ENCODE measurements around the gene CSMD2.

- TF ChIP-seq RARB (CRISPR knock-in tag; IDR thresholded peaks at IDR 0.05), result no peak
- TF ChIP-seq BACH2 (CRISPR knock-in tag; IDR thresholded peaks at IDR 0.05; ENCODE audit: borderline replicate concordance), result no peak
- no peak for TF ChIP-seq ZNF70 (CRISPR knock-in tag; IDR thresholded peaks at IDR 0.05)
- TF ChIP-seq POU6F1 (CRISPR knock-in tag; IDR thresholded peaks at IDR 0.05; ENCODE audit: borderline replicate concordance, low read depth), result no peak
- no peak for TF ChIP-seq TSHZ2 (CRISPR knock-in tag; IDR thresholded peaks at IDR 0.05)
- TF ChIP-seq ZC3H10 (CRISPR knock-in tag; IDR thresholded peaks at IDR 0.05), result no peak
- TF ChIP-seq GLIS3 (CRISPR knock-in tag; IDR thresholded peaks at IDR 0.05), result no peak
- no peak for TF ChIP-seq PPARA (CRISPR knock-in tag; IDR thresholded peaks at IDR 0.05; ENCODE audit: borderline replicate concordance)
- no peak for TF ChIP-seq SNAI2 (CRISPR knock-in tag; IDR thresholded peaks at IDR 0.05)
- TF ChIP-seq OSR1 (CRISPR knock-in tag; IDR thresholded peaks at IDR 0.05), result no peak
- TF ChIP-seq PATZ1 (CRISPR knock-in tag; IDR thresholded peaks at IDR 0.05; ENCODE audit: borderline replicate concordance), result no peak
- no peak for TF ChIP-seq ARNTL (CRISPR knock-in tag; IDR thresholded peaks at IDR 0.05; ENCODE audit: borderline replicate concordance, low read depth)
- no peak for TF ChIP-seq CREB5 (CRISPR knock-in tag; IDR thresholded peaks at IDR 0.05; ENCODE audit: low read depth)
- no peak for TF ChIP-seq ZFP3 (CRISPR knock-in tag; IDR thresholded peaks at IDR 0.05)
Observed at GRCh38 chr1:33697816-33698215, 467.2 kb downstream of the CSMD2 start.

Data from SK-N-SH treated with all-trans-retinoic acid at 6 μM for 48 hours (cell line).